Activated CD4-positive, CD25-positive, alpha-beta regulatory T cell (primary cell): Measurements from ENCODE around the gene LMO4.

ENCODE experiments used
- DNase-seq, 4 experiments: peaks; one replicate each; lab custom pipeline; 2025; lab: John Stamatoyannopoulos, UW

LMO4 gene

GRCh38 chr1:87328272-87329050 lies at the start of gene LMO4:
LMO4 (plus strand) TSS chr1:87328880; CDS start chr1:87332016, 3,136 bp downstream.
- peak in 3 of 4 experiments; percentile 9 to 48 (median 35) for DNase-seq

- DNase-seq = no peak
Observed at GRCh38 chr1:87279536-87279875, 49.2 kb upstream of the LMO4 start.

GRCh38 chr1:87279966-87280535 lies 48.6 kb upstream of the LMO4 start:
- DNase-seq = no peak

- no peak for DNase-seq
Observed at GRCh38 chr1:87284456-87285240, 44.0 kb upstream of the LMO4 start.

GRCh38 chr1:87291107-87291506 lies 37.6 kb upstream of the LMO4 start:
- no peak for DNase-seq

GRCh38 chr1:87292684-87293493 lies 35.8 kb upstream of the LMO4 start:
- peak; percentile 2 to 33 (median 3) for DNase-seq

- no peak for DNase-seq
Observed at GRCh38 chr1:87294633-87295032, 34.0 kb upstream of the LMO4 start.

- DNase-seq = no peak
Observed at GRCh38 chr1:87295445-87296110, 33.1 kb upstream of the LMO4 start.

- DNase-seq = no peak
Observed at GRCh38 chr1:87296206-87296605, 32.5 kb upstream of the LMO4 start.

GRCh38 chr1:87299661-87300060 lies 29.0 kb upstream of the LMO4 start:
- DNase-seq = no peak

- no peak for DNase-seq
Observed at GRCh38 chr1:87300628-87301027, 28.1 kb upstream of the LMO4 start.

- no peak for DNase-seq
Observed at GRCh38 chr1:87305151-87305550, 23.5 kb upstream of the LMO4 start.

GRCh38 chr1:87305762-87306161 lies 22.9 kb upstream of the LMO4 start:
- DNase-seq = no peak

GRCh38 chr1:87307306-87307705 lies 21.4 kb upstream of the LMO4 start:
- no peak for DNase-seq

GRCh38 chr1:87307931-87308330 lies 20.7 kb upstream of the LMO4 start:
- no peak for DNase-seq

- no peak for DNase-seq
Observed at GRCh38 chr1:87314091-87314490, 14.6 kb upstream of the LMO4 start.

GRCh38 chr1:87318056-87318650 lies 10.5 kb upstream of the LMO4 start:
- DNase-seq = no peak

GRCh38 chr1:87318806-87319205 lies 9.9 kb upstream of the LMO4 start:
- DNase-seq = no peak

GRCh38 chr1:87325982-87326738 lies 2.5 kb upstream of the LMO4 start:
- DNase-seq = no peak
